Type B pancreatic cell (in vitro differentiated cells): ENCODE measurements around the gene CD302. TPM values are rescaled to one million over a fixed set of nuclear protein-coding genes. Genes with fewer than 3 reads are reported as not detected.

ENCODE experiments used
- DNase-seq: peaks from one replicate; pipeline ENCODE4 v3.0.0; 2021; ENCODE audit warnings: mixed read lengths; ENCODE audit not compliant: unreplicated experiment; ENCODE audit errors: extremely low spot score
- H3K27ac Mint-ChIP-seq: 2 replicates; pipeline ENCODE4 v1.8.0; 2021; ENCODE audit warnings: mild to moderate bottlenecking, mixed read lengths
- H3K27me3 Mint-ChIP-seq: 2 replicates; pipeline ENCODE4 v1.8.0; 2021; ENCODE audit warnings: mixed read lengths
- H3K36me3 Mint-ChIP-seq: 2 replicates; pipeline ENCODE4 v1.8.0; 2021; ENCODE audit warnings: mixed read lengths
- H3K4me1 Mint-ChIP-seq: one replicate; pipeline ENCODE4 v1.8.0; 2021; ENCODE audit warnings: mixed read lengths; ENCODE audit not compliant: unreplicated experiment
- H3K4me3 Mint-ChIP-seq: 2 replicates; pipeline ENCODE4 v1.8.0; 2021; ENCODE audit warnings: mild to moderate bottlenecking, mixed read lengths
- H3K9me3 Mint-ChIP-seq: 2 replicates; pipeline ENCODE4 v1.8.0; 2021; ENCODE audit warnings: mixed read lengths
- CTCF ChIP-seq: fragments of 200-600 bp; sonication (generic); conservative IDR thresholded peaks from 2 replicates; pipeline ENCODE4 v1.5.0; 2021; ENCODE audit warnings: antibody characterized with exemption, mild to moderate bottlenecking
- total RNA-seq: library from RNA; stranded (reverse); gene quantifications from 2 replicates; pipeline ENCODE4 v1.2.1, GENCODE V29; 2021; ENCODE audit warnings: low replicate concordance

The CD302 gene
- total RNA-seq, 1 donor from 2014 or later, result 4.2 TPM

GRCh38 chr2:159758686-159759085, 39.3 kb downstream of the CD302 start:
- DNase-seq, result no peak
- H3K27ac Mint-ChIP-seq, result peak overlapping the region; percentile 87
- H3K27me3 Mint-ChIP-seq, result no peaks in the 10 kb centered on the region
- H3K4me3 Mint-ChIP-seq, result no peak overlapping the region
- peaks cover 44% of the 10 kb centered on the region for H3K36me3 Mint-ChIP-seq
- no peaks in the 10 kb centered on the region for H3K4me1 Mint-ChIP-seq
- H3K9me3 Mint-ChIP-seq, result no peaks in the 10 kb centered on the region
- no peak for TF ChIP-seq CTCF

- Mint-ChIP-seq H3K4me3 (no peak overlapping the region), H3K4me1 (no peaks in the 10 kb centered on the region), H3K9me3 (no peaks in the 10 kb centered on the region), H3K36me3 (peaks cover 39% of the 10 kb centered on the region), H3K27me3 (no peaks in the 10 kb centered on the region), H3K27ac (peak overlapping the region; percentile 87)
- no peak for DNase-seq
- no peak for TF ChIP-seq CTCF
These were observed 39.8 kb downstream of the CD302 start for GRCh38 chr2:159758239-159758638.

GRCh38 chr2:159755788-159756187, 42.2 kb downstream of the CD302 start:
- no peaks in the 10 kb centered on the region for H3K27me3 Mint-ChIP-seq
- TF ChIP-seq CTCF, result peak; percentile 50
- no peaks in the 10 kb centered on the region for H3K4me1 Mint-ChIP-seq
- H3K36me3 Mint-ChIP-seq, result peaks cover 52% of the 10 kb centered on the region
- peaks cover 4% of the 10 kb centered on the region for H3K9me3 Mint-ChIP-seq
- no peak overlapping the region for H3K4me3 Mint-ChIP-seq
- no peak overlapping the region for H3K27ac Mint-ChIP-seq
- DNase-seq, result no peak

GRCh38 chr2:159755014-159755413, 43.0 kb downstream of the CD302 start:
- Mint-ChIP-seq H3K36me3 (peaks cover 45% of the 10 kb centered on the region), H3K4me1 (no peaks in the 10 kb centered on the region), H3K4me3 (no peak overlapping the region), H3K27ac (no peak overlapping the region), H3K9me3 (peaks cover 4% of the 10 kb centered on the region), H3K27me3 (no peaks in the 10 kb centered on the region)
- no peak for TF ChIP-seq CTCF
- DNase-seq, result no peak

GRCh38 chr2:159753797-159754196, 44.2 kb downstream of the CD302 start:
- no peak overlapping the region for H3K27ac Mint-ChIP-seq
- H3K4me3 Mint-ChIP-seq, result no peak overlapping the region
- no peak for TF ChIP-seq CTCF
- no peaks in the 10 kb centered on the region for H3K27me3 Mint-ChIP-seq
- H3K9me3 Mint-ChIP-seq, result peaks cover 4% of the 10 kb centered on the region
- no peaks in the 10 kb centered on the region for H3K4me1 Mint-ChIP-seq
- no peak for DNase-seq
- peaks cover 37% of the 10 kb centered on the region for H3K36me3 Mint-ChIP-seq

GRCh38 chr2:159750873-159751272, 47.1 kb downstream of the CD302 start:
- peaks cover 43% of the 10 kb centered on the region for H3K36me3 Mint-ChIP-seq
- H3K4me3 Mint-ChIP-seq, result no peak overlapping the region
- TF ChIP-seq CTCF, result no peak
- no peaks in the 10 kb centered on the region for H3K27me3 Mint-ChIP-seq
- no peak for DNase-seq
- no peak overlapping the region for H3K27ac Mint-ChIP-seq
- no peaks in the 10 kb centered on the region for H3K4me1 Mint-ChIP-seq
- H3K9me3 Mint-ChIP-seq, result peaks cover 4% of the 10 kb centered on the region
